HUDEP-2 (cell line): ENCODE results near the gene HRH2.
A peak's percentile ranks its signal among the peaks of the same experiment; 100 is the strongest.
"Not testable (repeated sequence)": the region's sequence is repeated elsewhere in the genome, so short reads cannot be mapped to it uniquely, and the experiment has no call there.

Source experiments
- DNase-seq, 76 experiments: peaks; one replicate each; lab custom pipeline; 2025; ENCODE audit not compliant: unreplicated experiment in 76 of 76; lab: John Stamatoyannopoulos, UW

The HRH2 gene

GRCh38 chr5:175642998-175643397 is 14.9 kb upstream of the HRH2 start:
- no peak for DNase-seq

GRCh38 chr5:175646251-175646650 is 11.6 kb upstream of the HRH2 start:
- no peak for DNase-seq

- no peak for DNase-seq
These were observed 7.9 kb upstream of the HRH2 start for GRCh38 chr5:175649967-175650366.

- DNase-seq: not testable (repeated sequence)
These were observed 7.3 kb upstream of the HRH2 start for GRCh38 chr5:175650430-175651205.

GRCh38 chr5:175652741-175653663 is 4.9 kb upstream of the HRH2 start:
- DNase-seq: no peak

- DNase-seq: no peak
These were observed 4.1 kb upstream of the HRH2 start for GRCh38 chr5:175653763-175654162.

GRCh38 chr5:175654339-175654738 is 3.5 kb upstream of the HRH2 start:
- no peak for DNase-seq

- DNase-seq: peak in 5 of 76 experiments; percentile 5 to 77 (median 26)
These were observed 3.1 kb upstream of the HRH2 start for GRCh38 chr5:175654807-175655206.

GRCh38 chr5:175655411-175655810 is 2.5 kb upstream of the HRH2 start:
- no peak for DNase-seq

- no peak for DNase-seq
These were observed 905 bp upstream of the HRH2 start for GRCh38 chr5:175656966-175657365.

GRCh38 chr5:175658299-175659145 is 651 bp downstream of the HRH2 start:
- DNase-seq: peak in 2 of 76 experiments; percentile 5 to 51

GRCh38 chr5:175659546-175660253 is 1.8 kb downstream of the HRH2 start:
- DNase-seq: no peak

- peak in 3 of 76 experiments; percentile 10 to 23 (median 22) for DNase-seq
These were observed 5.6 kb downstream of the HRH2 start for GRCh38 chr5:175663186-175664184.

- DNase-seq: no peak
These were observed 6.9 kb downstream of the HRH2 start for GRCh38 chr5:175664723-175665122.

- DNase-seq: no peak
These were observed 8.3 kb downstream of the HRH2 start for GRCh38 chr5:175666216-175666615.

- no peak for DNase-seq
These were observed 10.1 kb downstream of the HRH2 start for GRCh38 chr5:175668006-175668405.

- no peak for DNase-seq
These were observed 12.5 kb downstream of the HRH2 start for GRCh38 chr5:175670372-175670771.

- peak in 19 of 76 experiments; percentile 5 to 75 (median 31) for DNase-seq
These were observed 13.1 kb downstream of the HRH2 start for GRCh38 chr5:175671013-175671412.
